ENCODE measurements around the gene SWI5. TPM values are rescaled to one million over a fixed set of nuclear protein-coding genes. Genes with fewer than 3 reads are reported as not detected.

Gene SWI5
- total and polyA plus RNA-seq, 8 donors, result 6.3 to 20.2 (median 7.3) TPM

GRCh38 chr9:128247226-128247803, 28.8 kb upstream of the SWI5 start:
- DNase-seq, result no peak
- FAIRE-seq, result no peak
- Histone ChIP-seq H3K9me3 (no peaks in the 10 kb centered on the region), H3K27ac (no peak overlapping the region), H3K27me3 (no peaks in the 10 kb centered on the region), H3K4me3 (no peak overlapping the region), H3K36me3 (no peaks in the 10 kb centered on the region), H3K4me1 (peaks cover 0 to 3% (median 0%) of the 10 kb centered on the region in 3 donors)
- TF ChIP-seq, protein P1, sequence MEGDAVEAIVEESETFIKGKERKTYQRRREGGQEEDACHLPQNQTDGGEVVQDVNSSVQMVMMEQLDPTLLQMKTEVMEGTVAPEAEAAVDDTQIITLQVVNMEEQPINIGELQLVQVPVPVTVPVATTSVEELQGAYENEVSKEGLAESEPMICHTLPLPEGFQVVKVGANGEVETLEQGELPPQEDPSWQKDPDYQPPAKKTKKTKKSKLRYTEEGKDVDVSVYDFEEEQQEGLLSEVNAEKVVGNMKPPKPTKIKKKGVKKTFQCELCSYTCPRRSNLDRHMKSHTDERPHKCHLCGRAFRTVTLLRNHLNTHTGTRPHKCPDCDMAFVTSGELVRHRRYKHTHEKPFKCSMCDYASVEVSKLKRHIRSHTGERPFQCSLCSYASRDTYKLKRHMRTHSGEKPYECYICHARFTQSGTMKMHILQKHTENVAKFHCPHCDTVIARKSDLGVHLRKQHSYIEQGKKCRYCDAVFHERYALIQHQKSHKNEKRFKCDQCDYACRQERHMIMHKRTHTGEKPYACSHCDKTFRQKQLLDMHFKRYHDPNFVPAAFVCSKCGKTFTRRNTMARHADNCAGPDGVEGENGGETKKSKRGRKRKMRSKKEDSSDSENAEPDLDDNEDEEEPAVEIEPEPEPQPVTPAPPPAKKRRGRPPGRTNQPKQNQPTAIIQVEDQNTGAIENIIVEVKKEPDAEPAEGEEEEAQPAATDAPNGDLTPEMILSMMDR (IDR thresholded peaks at IDR 0.05), result no peak
- intact Hi-C loops (cut with DNase I), result no loop called here
- WGBS, 2 donors, result 83 to 87% methylated on average over 5 of the region's 5 CpGs
- no peak for ATAC-seq

DNA sequence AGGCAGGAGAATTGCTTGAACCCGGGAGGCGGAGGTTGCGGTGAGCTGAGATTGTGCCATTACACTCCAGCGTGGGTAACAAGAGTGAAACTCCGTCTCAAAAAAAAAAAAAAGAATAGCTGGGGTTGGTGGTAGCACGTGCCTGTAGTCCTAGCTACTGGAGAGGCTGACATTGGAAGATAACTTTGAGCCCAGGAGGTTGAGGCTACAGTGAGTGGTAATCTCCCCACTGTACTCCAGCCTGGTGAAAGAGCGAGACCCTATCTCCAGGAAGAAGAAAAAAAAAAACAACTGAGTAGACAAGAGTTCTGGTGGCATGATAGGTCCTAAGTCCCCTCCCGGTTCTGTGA, 26.5 kb upstream of the SWI5 start:
- TF ChIP-seq, protein P1 (IDR thresholded peaks at IDR 0.05), result no peak
- Histone ChIP-seq H3K27me3 (no peaks in the 10 kb centered on the region), H3K4me3 (no peak overlapping the region), H3K9me3 (no peaks in the 10 kb centered on the region), H3K36me3 (no peaks in the 10 kb centered on the region), H3K4me1 (peaks cover 0 to 3% (median 0%) of the 10 kb centered on the region in 3 donors), H3K27ac (no peak overlapping the region)
- no peak for ATAC-seq
- intact Hi-C loops (cut with DNase I), result no loop called here
- 66 to 68% methylated on average over 8 of the region's 8 CpGs for whole genome bisulfite sequencing, 2 donors
- no peak for FAIRE-seq
- no peak for DNase-seq

GRCh38 chr9:128249908-128250838, 25.9 kb upstream of the SWI5 start:
- no peaks in the 10 kb centered on the region for H3K27me3 ChIP-seq
- TF ChIP-seq, protein P1 (IDR thresholded peaks at IDR 0.05), result no peak
- intact Hi-C loops (cut with DNase I), result no loop called here
- peaks cover 0 to 3% (median 0%) of the 10 kb centered on the region in 3 donors for H3K4me1 ChIP-seq
- peak; percentile 94 to 100 (median 99) for DNase-seq
- FAIRE-seq, result no peak
- no peaks in the 10 kb centered on the region for H3K36me3 ChIP-seq
- H3K4me3 ChIP-seq, result peak overlapping the region; percentile 27 to 48 (median 36)
- 7 to 8% methylated on average over 56 to 81 of the region's 81 CpGs for WGBS, 2 donors
- H3K9me3 ChIP-seq, result no peaks in the 10 kb centered on the region
- no peak overlapping the region for H3K27ac ChIP-seq
- peak; percentile 94 to 97 (median 96) for ATAC-seq

DNA sequence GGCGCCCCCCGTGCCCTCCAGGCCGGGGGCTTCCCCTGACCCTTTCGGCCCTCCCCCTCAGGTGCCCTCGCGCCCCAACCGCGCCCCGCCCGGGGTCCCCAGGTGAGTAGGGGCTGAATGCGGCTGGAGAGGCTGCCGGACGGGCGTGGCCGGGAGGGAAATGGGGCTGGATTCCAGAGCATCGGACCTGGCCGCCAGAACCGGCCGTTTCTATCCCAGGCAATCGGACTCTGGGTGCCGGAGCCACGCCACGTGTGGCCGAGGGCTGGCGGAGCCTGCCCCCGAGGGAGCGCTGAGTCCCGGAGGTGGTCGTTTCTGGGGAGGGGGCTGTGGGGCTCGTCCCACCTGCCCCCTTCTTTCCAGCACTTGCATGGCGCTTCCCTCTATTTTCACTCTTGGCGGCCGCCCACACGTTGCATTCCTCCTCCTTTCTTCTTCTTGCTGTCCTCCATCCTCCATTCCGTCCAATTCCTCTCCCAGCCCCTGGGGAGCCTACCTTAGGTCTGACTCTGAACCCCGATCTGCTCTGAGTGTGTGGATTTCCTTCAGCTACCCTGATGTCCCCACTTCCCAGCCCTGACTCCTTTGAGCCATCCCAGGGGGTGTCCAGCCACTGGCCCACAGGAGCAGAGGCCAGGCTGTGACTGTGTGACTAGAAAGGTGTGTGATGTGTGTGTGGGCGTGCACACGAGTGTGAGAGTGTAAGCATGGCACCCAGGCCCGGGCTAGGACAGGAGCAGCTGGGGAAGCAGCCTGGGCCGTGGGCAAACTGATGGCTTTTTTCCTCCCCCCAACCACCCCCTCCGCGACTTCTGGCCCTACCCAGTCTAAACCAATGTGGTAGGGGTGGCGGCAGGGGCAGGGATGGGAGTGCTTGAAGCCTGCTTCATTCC, 25.0 kb upstream of the SWI5 start:
- TF ChIP-seq, protein P1 (IDR thresholded peaks at IDR 0.05), result no peak
- Histone ChIP-seq H3K9me3 (no peaks in the 10 kb centered on the region), H3K27me3 (no peaks in the 10 kb centered on the region), H3K4me1 (peaks cover 0 to 3% (median 0%) of the 10 kb centered on the region in 3 donors), H3K36me3 (no peaks in the 10 kb centered on the region), H3K27ac (no peak overlapping the region), H3K4me3 (peak overlapping the region in 3 of 4 donors; percentile 27 to 48 (median 38))
- ATAC-seq (peak in 2 of 4 donors; percentile 2 to 6), FAIRE-seq (no peak), DNase-seq (peak in 1 of 6 donors; percentile 36)
- intact Hi-C loops (cut with DNase I), result no loop called here
- 21 to 28% methylated on average over 29 to 43 of the region's 43 CpGs for WGBS, 2 donors
